ENCODE results near the gene MARCHF9. TPM values are rescaled to one million over a fixed set of nuclear protein-coding genes. Genes with fewer than 3 reads are reported as not detected.
"Not testable (repeated sequence)": the region's sequence is repeated elsewhere in the genome, so short reads cannot be mapped to it uniquely, and the experiment has no call there.

Gene MARCHF9, protein sequence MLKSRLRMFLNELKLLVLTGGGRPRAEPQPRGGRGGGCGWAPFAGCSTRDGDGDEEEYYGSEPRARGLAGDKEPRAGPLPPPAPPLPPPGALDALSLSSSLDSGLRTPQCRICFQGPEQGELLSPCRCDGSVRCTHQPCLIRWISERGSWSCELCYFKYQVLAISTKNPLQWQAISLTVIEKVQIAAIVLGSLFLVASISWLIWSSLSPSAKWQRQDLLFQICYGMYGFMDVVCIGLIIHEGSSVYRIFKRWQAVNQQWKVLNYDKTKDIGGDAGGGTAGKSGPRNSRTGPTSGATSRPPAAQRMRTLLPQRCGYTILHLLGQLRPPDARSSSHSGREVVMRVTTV
- polyA plus RNA-seq (ENCODE audit: insufficient read length in 3 of 3), result 10 to 100 TPM; 17.7 to 24.1 (median 23.4) TPM
- long read RNA-seq, donor 1, partial matches to known transcripts, result 0 of 5 reads
- long read RNA-seq, donor 1, other reads (novel, unspliced or antisense), result 0 of 5 reads
- long read RNA-seq, donor 2, transcript MARCH9-201 (4 exons, 2,982 nt), result major isoform, 7 of 8 reads
- long read RNA-seq, donor 2, partial matches to known transcripts, result 0 of 8 reads
- long read RNA-seq, donor 2, other reads (novel, unspliced or antisense), result 0 of 8 reads
- long read RNA-seq, donor 3, transcript MARCH9-201 (4 exons, 2,982 nt), result major isoform, 6 of 11 reads
- long read RNA-seq, donor 3, partial matches to known transcripts, result 0 of 11 reads
- long read RNA-seq, donor 3, other reads (novel, unspliced or antisense), result 0 of 11 reads
- long read RNA-seq, donor 4, transcript MARCH9-201 (4 exons, 2,982 nt), result major isoform, 13 of 16 reads
- long read RNA-seq, donor 4, partial matches to known transcripts, result 0 of 16 reads
- long read RNA-seq, donor 4, other reads (novel, unspliced or antisense), result 0 of 16 reads
- long read RNA-seq, donor 5, partial matches to known transcripts, result 5 of 10 reads
- long read RNA-seq, donor 5, other reads (novel, unspliced or antisense), result 0 of 10 reads
- long read RNA-seq, donor 6, transcript MARCH9-201 (4 exons, 2,982 nt), result major isoform, 9 of 15 reads
- long read RNA-seq, donor 6, partial matches to known transcripts, result 0 of 15 reads
- long read RNA-seq, donor 6, other reads (novel, unspliced or antisense), result 0 of 15 reads
- long read RNA-seq, donor 7, transcript MARCH9-201 (4 exons, 2,982 nt), result major isoform, 9 of 22 reads
- long read RNA-seq, donor 7, partial matches to known transcripts, result 11 of 22 reads
- long read RNA-seq, donor 7, other reads (novel, unspliced or antisense), result 0 of 22 reads
- long read RNA-seq, donor 8, partial matches to known transcripts, result 0 of 2 reads
- long read RNA-seq, donor 8, other reads (novel, unspliced or antisense), result 0 of 2 reads
- long read RNA-seq, donor 9, transcript MARCH9-201 (4 exons, 2,982 nt), result major isoform, 6 of 9 reads
- long read RNA-seq, donor 9, partial matches to known transcripts, result 0 of 9 reads
- long read RNA-seq, donor 9, other reads (novel, unspliced or antisense), result 0 of 9 reads
- long read RNA-seq, donor 10, partial matches to known transcripts, result 0 of 6 reads
- long read RNA-seq, donor 10, other reads (novel, unspliced or antisense), result 0 of 6 reads
- long read RNA-seq, donor 11, transcript MARCH9-201 (4 exons, 2,982 nt), result major isoform, 14 of 16 reads
- long read RNA-seq, donor 11, partial matches to known transcripts, result 0 of 16 reads
- long read RNA-seq, donor 11, other reads (novel, unspliced or antisense), result 0 of 16 reads
- long read RNA-seq, donor 12, transcript MARCH9-201 (4 exons, 2,982 nt), result major isoform, 13 of 19 reads
- long read RNA-seq, donor 12, partial matches to known transcripts, result 0 of 19 reads
- long read RNA-seq, donor 12, other reads (novel, unspliced or antisense), result 0 of 19 reads
- long read RNA-seq, donor 13, transcript MARCH9-201 (4 exons, 2,982 nt), result major isoform, 7 of 17 reads
- long read RNA-seq, donor 13, partial matches to known transcripts, result 6 of 17 reads
- long read RNA-seq, donor 13, other reads (novel, unspliced or antisense), result 0 of 17 reads
- long read RNA-seq, donor 14, result 0 reads
- long read RNA-seq, donor 15, transcript MARCH9-201 (4 exons, 2,982 nt), result major isoform, 8 of 14 reads
- long read RNA-seq, donor 15, transcript MARCH9-203 (2 exons, 830 nt), result minor isoform, 5 of 14 reads
- long read RNA-seq, donor 15, partial matches to known transcripts, result 0 of 14 reads
- long read RNA-seq, donor 15, other reads (novel, unspliced or antisense), result 0 of 14 reads
- long read RNA-seq, donor 16, partial matches to known transcripts, result 0 of 9 reads
- long read RNA-seq, donor 16, other reads (novel, unspliced or antisense), result 0 of 9 reads

- no peak for DNase-seq
Observed at GRCh38 chr12:57754411-57755193, at the start of gene MARCHF9. MARCHF9 (plus strand) TSS chr12:57755103; CDS start chr12:57755529, 426 bp downstream.

- DNase-seq, result no peak
Observed at GRCh38 chr12:57707250-57707649, 47.7 kb upstream of the MARCHF9 start.

DNA sequence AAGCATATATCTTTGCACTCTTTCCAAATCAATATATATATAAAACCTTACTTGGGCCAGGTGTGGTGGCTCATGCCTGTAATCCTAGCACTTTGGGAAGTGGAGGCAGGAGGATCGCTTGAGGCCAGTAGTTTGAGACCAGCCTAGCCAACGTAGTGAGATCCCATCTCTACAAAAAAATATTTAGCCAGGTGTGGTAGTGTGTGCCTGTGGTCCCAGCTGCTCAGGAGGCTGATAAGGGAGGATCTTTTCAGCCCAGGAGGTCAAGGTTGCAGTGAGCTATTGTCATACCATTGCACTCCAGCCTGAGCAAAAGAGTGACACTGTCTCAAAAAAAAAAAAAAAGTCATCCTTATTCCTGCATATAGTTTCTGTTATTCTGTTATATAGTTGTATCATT is 46.6 kb upstream of the MARCHF9 start:
- no peak for DNase-seq

DNA sequence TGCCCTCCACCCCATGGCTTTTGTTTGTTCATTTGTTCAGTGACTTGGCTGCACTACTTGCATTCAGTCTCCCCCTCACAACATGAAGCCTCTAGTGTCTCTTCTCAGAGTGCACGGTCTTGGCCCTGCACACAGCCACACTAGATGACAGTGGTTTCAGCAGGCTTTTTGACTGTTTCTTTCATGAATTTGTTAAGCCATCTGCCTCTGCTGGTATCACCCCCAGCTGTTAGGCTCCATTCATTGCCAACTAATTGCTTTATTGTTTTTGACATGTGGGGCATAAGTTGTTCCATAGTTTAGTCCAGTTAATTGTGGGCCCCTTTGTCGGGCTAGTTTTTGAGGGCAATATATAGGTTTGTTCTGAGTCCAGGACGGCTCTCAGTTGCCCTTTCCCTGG is 42.2 kb upstream of the MARCHF9 start:
- DNase-seq, result no peak

DNA sequence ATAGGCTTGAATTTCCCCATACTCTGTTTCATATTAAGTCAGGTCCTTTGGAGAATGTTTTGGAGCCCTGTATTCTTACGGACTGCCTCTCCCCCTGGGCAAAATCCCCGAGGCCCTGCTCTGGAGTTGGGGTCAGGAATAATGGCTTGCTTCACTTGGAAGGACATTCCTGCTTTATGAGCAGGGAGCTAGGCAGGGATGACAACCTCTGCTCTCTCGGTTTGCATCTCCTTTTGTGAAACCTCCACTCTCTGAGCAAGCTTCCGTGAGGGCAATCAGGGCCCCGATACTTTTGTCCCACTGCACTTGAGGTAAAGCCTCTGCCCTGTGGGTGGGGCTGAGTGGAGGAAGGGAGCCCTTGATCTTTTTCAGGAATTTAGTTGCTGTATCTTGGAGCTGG is 41.7 kb upstream of the MARCHF9 start:
- no peak for DNase-seq

DNA sequence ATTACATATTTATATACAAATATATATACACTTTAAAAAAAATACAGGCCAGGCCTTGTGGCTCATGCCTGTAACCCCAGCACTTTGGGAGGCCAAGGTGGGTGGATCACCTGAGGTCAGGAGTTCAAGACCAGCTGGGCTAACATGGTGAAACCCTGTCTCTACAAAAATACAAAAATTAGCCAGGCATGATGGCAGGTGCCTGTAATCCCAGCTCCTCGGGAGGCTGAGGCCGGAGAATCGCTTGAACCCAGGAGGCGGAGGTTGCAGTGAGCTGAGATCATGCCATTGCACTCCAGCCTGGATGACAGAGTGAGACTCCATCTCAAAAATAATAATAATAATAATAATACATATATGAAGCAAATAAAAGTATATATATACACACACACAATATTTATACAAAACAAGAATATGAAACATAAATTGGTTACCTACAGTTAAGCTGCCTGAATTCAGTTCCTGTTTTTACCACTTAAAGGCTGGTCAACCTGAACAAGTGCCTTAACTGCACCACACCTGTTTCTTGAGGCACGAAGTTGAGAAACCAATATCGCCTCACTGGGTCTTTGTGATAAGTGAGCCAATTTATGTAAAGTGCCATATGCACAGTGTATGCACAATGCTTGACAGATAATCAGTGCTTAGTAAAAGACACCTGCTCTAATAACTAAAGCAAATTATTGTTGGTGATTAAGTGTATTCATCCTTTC is 39.7 kb upstream of the MARCHF9 start:
- not testable (repeated sequence) for DNase-seq

- no peak for DNase-seq
Observed at GRCh38 chr12:57715786-57716185, 39.1 kb upstream of the MARCHF9 start.

- DNase-seq, result no peak
Observed at GRCh38 chr12:57716305-57716704, 38.6 kb upstream of the MARCHF9 start.

- DNase-seq, result no peak
Observed at GRCh38 chr12:57717131-57717530, 37.8 kb upstream of the MARCHF9 start.

DNA sequence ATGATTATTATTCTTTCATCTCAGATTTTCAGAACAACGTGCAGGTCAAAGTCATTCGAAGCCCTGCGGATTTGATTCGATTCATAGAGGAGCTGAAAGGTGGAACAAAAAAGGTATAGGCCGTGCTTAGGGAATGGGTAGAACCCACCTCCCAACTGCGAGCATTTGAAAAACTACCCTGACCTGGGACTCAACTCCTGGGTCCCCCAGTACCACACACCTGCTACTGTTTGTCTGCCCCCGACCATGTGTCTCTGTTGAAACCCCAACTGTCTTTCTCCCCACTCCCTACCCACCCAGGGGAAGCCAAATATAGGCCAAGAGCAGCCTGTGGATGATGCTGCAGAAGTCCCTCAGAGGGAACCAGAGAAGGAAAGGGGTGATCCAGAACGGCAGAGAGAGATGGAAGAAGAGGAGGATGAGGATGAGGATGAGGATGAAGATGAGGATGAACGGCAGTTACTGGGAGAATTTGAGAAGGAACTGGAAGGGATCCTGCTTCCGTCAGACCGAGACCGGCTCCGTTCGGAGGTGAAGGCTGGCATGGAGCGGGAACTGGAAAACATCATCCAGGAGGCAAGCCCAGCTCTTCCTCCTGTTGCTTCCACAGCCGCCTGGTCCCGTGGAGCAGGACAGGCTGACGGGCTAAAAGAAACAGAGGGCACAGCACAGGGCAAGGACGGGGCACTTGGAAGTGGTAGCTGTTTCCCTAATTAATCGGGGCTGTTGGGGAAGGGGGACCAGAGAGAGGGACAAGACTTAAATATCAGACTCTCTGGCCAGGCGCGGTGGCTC is 36.9 kb upstream of the MARCHF9 start:
- no peak for DNase-seq

DNA sequence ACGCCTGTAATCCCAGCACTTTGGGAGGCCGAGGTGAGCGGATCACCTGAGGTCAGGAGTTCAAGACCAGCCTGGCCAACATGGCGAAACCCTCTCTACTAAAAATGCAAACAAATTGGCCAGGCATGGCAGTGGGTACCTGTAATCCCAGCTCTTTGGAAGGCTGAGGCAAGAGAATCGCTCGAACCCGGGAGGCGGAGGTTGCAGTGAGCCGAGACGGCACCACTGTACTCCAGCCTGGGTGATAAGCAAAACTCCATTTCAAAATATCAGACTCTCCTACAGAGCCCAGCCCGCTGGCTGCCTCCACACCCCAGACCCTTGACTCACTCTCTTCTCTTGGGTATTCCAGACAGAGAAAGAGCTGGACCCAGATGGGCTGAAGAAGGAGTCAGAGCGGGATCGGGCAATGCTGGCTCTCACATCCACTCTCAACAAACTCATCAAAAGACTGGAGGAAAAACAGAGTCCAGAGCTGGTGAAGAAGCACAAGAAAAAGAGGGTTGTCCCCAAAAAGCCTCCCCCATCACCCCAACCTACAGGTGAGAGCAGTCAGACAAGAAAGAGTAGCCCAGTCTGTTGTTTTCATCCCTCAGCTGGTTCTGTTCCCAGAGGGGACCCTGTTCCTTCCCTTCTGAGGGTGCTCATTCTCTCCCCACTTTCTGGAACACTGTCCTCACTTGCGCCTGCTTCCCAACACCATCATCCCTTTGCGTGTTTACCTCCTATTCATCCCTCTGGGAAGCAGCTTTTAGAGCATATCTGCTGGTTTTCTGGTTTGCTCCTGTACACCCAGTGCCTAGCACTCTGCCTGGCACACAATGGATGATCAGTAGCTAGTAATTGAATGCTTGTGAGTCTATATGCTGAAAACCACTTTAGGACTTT is 36.0 kb upstream of the MARCHF9 start:
- DNase-seq, result no peak

DNA sequence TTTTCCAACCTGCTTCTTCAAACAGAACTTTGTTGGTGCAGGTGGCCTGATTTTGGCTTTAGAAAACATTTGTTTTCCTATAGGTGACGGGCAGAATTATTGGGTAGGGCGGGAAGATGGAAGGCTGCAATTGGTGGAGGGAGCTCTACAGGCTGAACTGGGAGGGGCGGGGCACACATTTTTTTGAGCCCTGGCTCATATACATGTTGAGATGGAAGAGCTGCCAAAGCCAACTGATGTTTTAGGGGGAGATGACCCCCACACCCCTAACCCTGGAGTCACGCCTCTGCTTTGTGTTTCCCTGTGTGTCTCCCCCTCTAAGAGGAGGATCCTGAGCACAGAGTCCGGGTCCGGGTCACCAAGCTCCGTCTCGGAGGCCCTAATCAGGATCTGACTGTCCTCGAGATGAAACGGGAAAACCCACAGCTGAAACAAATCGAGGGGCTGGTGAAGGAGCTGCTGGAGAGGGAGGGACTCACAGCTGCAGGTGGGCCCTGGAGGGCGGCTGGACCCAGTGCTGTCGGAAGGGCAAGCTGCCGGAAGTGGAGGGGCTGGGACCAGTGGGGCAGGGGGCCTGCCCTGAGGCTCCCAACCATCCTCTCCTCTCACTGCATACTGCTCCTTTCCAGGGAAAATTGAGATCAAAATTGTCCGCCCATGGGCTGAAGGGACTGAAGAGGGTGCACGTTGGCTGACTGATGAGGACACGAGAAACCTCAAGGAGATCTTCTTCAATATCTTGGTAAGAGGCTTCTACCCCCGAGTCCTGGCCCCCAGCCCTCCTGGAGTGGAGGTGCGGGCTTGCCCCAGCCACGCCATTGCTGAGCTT is 34.9 kb upstream of the MARCHF9 start:
- no peak for DNase-seq

DNA sequence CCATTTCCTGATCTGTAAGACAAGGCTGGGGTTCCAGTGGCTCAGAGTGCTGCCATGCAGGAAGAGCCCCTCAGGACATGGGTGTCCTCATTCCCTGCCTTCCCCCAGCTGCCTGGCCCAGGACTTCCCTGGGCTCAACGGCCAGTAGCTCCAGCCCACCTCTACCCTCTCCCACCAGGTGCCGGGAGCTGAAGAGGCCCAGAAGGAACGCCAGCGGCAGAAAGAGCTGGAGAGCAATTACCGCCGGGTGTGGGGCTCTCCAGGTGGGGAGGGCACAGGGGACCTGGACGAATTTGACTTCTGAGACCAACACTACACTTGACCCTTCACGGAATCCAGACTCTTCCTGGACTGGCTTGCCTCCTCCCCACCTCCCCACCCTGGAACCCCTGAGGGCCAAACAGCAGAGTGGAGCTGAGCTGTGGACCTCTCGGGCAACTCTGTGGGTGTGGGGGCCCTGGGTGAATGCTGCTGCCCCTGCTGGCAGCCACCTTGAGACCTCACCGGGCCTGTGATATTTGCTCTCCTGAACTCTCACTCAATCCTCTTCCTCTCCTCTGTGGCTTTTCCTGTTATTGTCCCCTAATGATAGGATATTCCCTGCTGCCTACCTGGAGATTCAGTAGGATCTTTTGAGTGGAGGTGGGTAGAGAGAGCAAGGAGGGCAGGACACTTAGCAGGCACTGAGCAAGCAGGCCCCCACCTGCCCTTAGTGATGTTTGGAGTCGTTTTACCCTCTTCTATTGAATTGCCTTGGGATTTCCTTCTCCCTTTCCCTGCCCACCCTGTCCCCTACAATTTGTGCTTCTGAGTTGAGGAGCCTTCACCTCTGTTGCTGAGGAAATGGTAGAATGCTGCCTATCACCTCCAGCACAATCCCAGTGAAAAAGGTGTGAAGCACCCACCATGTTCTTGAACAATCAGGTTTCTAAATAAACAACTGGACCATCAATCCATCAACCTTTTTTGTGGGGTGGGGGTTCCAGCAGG is 34.0 kb upstream of the MARCHF9 start:
- DNase-seq, result no peak
